Keratinocyte (primary cell): ENCODE measurements around the gene MBLAC1. TPM values are rescaled to one million over a fixed set of nuclear protein-coding genes. Genes with fewer than 3 reads are reported as not detected.

Experiments used
- DNase-seq: peaks from one replicate; pipeline ENCODE4 v3.0.0-alpha.2; 2011; ENCODE audit warnings: low read depth, missing footprints, low spot score
- FAIRE-seq: peaks from 2 replicates; lab custom pipeline; 2011; peaks lifted over from hg19 to GRCh38; lab: Jason Lieb, UNC
- H2AFZ ChIP-seq: 2 replicates; pipeline ENCODE4 v1.6.0; 2012; ENCODE audit warnings: low read length, control low read depth, inconsistent platforms; ENCODE audit not compliant: control insufficient read depth
- H3K27ac ChIP-seq: 2 replicates; pipeline ENCODE4 v1.5.1; 2011; ENCODE audit warnings: low read length; ENCODE audit not compliant: control insufficient read depth, insufficient read depth
- H3K27me3 ChIP-seq: 3 replicates; pipeline ENCODE4 v1.6.0; 2011; ENCODE audit warnings: low read length; ENCODE audit not compliant: control insufficient read depth, insufficient read depth; ENCODE audit errors: extremely low read depth
- H3K36me3 ChIP-seq, 2 experiments: 2 replicates in 1 of 2; 3 replicates in 1 of 2; pipeline ENCODE4 v1.5.1; 2011; ENCODE audit warnings: low read length in 2 of 2, mild to moderate bottlenecking in 1 of 2; ENCODE audit not compliant: control insufficient read depth in 2 of 2, insufficient read depth in 2 of 2; ENCODE audit errors: extremely low read depth in 1 of 2
- H3K4me1 ChIP-seq: 3 replicates; pipeline ENCODE4 v1.5.1; 2011; ENCODE audit warnings: low read length; ENCODE audit not compliant: control insufficient read depth, insufficient read depth; ENCODE audit errors: extremely low read depth
- H3K4me2 ChIP-seq: 3 replicates; pipeline ENCODE4 v1.6.0; 2011; ENCODE audit warnings: low read depth, low read length; ENCODE audit not compliant: control insufficient read depth, insufficient read depth; ENCODE audit errors: extremely low read depth
- H3K4me3 ChIP-seq, 3 experiments: fragments of 200-600 bp in 1 of 3; sonication (generic) in 1 of 3; 2 replicates in 2 of 3; 3 replicates in 1 of 3; pipeline ENCODE4 v1.5.1; 2011 to 2016; ENCODE audit warnings: low read length in 3 of 3, mild to moderate bottlenecking in 3 of 3, control low read depth in 2 of 3, inconsistent platforms in 1 of 3, low read depth in 1 of 3, mixed read lengths in 1 of 3, mixed run types in 1 of 3, moderate library complexity in 1 of 3; ENCODE audit not compliant: control insufficient read depth in 2 of 3, insufficient read depth in 2 of 3; ENCODE audit errors: extremely low read depth in 1 of 3
- H3K79me2 ChIP-seq: 2 replicates; pipeline ENCODE4 v1.6.0; 2012; ENCODE audit warnings: low read length; ENCODE audit not compliant: control insufficient read depth, insufficient read depth
- H3K9ac ChIP-seq: 3 replicates; pipeline ENCODE4 v1.6.0; 2011; ENCODE audit warnings: low read length; ENCODE audit not compliant: control insufficient read depth, insufficient read depth; ENCODE audit errors: extremely low read depth
- H3K9me1 ChIP-seq: 3 replicates; pipeline ENCODE4 v1.6.0; 2011; ENCODE audit warnings: low read length; ENCODE audit not compliant: control insufficient read depth, insufficient read depth; ENCODE audit errors: extremely low read depth
- H3K9me3 ChIP-seq: 2 replicates; pipeline ENCODE4 v1.5.1; 2012; ENCODE audit warnings: low read depth, low read length; ENCODE audit not compliant: control insufficient read depth
- H4K20me1 ChIP-seq: 3 replicates; pipeline ENCODE4 v1.6.0; 2011; ENCODE audit warnings: low read length; ENCODE audit not compliant: control insufficient read depth, insufficient read depth; ENCODE audit errors: extremely low read depth
- EZH2 ChIP-seq: IDR thresholded peaks from one replicate; pipeline ENCODE4 v1.6.1; 2012; ENCODE audit warnings: inconsistent platforms, mild to moderate bottlenecking, low read length, moderate library complexity
- dilution Hi-C: fragments of 300-500 bp; cut with MboI; formaldehyde crosslinking; loops from one replicate; pipeline ENCODE4 v1.7.0; 2020; ENCODE audit warnings: low sequenced_read_pairs; ENCODE audit not compliant: extremely low pct_ligation_motif_present
- polyA plus RNA-seq, 5 experiments: library from polyadenylated mRNA; depleted of rRNA in 3 of 5; stranded (reverse) in 3 of 5; stranded (forward) in 1 of 5; unstranded in 1 of 5; fragments of >200 nt; gene quantifications; 1 replicate in 1 of 5; 2 replicates in 3 of 5; 3 replicates in 1 of 5; pipeline versions ENCODE4 v1.2.1 to v1.2.3, GENCODE V29; 2011 to 2012; ENCODE audit warnings: missing spikeins in 2 of 5, low read depth in 1 of 5, low replicate concordance in 1 of 5
- TF ChIP-seq, protein P1 (sequence below), 3 experiments: IDR thresholded peaks in 1 of 3; conservative IDR thresholded peaks in 1 of 3; optimal IDR thresholded peaks in 1 of 3; 2 replicates in 2 of 3; 3 replicates in 1 of 3; pipeline versions ENCODE3 to v1.5.1; 2011; ENCODE audit warnings: low read length in 3 of 3, mild to moderate bottlenecking in 3 of 3, moderate library complexity in 2 of 3, control low read depth in 1 of 3, inconsistent platforms in 1 of 3; ENCODE audit not compliant: insufficient read depth in 2 of 3; ENCODE audit errors: extremely low read depth in 1 of 3

Gene MBLAC1
- polyA plus RNA-seq, 1 donor (not counting 4 experiments of a cell fraction or from before 2014, with no cell fraction given) = 0.21 TPM

DNA sequence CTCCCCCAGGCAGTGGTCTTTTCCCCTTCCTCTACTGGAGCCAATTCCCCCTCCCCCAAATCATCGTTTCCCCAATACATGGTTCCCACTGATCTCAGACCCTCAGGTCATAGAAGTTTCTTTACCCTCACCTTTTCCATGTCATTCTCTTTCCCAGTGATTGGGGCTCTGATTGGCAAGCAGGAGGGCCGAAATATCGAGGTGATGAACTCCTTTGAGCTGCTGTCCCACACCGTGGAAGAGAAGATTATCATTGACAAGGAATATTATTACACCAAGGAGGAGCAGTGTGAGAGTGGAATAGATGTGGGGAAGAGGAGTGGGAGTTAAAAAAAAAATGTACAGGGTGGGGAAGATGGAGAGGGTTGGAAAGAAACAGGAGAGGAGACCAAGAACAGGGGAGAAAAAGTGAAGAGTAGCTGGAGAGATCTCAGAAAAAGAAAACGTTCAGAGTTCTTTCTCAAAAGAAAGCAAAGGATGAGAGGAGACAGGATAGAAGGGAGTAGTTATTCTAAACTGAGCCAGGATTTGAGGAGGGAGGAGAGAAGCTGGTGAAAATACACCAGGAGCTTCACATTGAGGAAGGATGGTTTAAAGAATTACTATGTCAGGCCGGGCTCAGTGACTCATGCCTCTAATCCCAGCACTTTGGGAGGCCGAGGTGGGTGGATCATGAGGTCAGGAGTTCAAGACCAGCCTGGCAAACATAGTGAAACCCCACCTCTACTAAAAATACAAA is 37.1 kb upstream of the MBLAC1 start:
- TF ChIP-seq, protein P1, sequence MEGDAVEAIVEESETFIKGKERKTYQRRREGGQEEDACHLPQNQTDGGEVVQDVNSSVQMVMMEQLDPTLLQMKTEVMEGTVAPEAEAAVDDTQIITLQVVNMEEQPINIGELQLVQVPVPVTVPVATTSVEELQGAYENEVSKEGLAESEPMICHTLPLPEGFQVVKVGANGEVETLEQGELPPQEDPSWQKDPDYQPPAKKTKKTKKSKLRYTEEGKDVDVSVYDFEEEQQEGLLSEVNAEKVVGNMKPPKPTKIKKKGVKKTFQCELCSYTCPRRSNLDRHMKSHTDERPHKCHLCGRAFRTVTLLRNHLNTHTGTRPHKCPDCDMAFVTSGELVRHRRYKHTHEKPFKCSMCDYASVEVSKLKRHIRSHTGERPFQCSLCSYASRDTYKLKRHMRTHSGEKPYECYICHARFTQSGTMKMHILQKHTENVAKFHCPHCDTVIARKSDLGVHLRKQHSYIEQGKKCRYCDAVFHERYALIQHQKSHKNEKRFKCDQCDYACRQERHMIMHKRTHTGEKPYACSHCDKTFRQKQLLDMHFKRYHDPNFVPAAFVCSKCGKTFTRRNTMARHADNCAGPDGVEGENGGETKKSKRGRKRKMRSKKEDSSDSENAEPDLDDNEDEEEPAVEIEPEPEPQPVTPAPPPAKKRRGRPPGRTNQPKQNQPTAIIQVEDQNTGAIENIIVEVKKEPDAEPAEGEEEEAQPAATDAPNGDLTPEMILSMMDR (optimal IDR thresholded peaks at IDR 0.05 in 1 of 3, IDR thresholded peaks at IDR 0.05 in 1 of 3, conservative IDR thresholded peaks at IDR 0.05 in 1 of 3; ENCODE audit: extremely low read depth in 1 of 3, insufficient read depth in 2 of 3, low read length in 3 of 3) = no peak
- no peak for TF ChIP-seq EZH2
- Histone ChIP-seq H3K27me3 (no peaks in the 10 kb centered on the region), H3K36me3 (peaks cover 30 to 39% of the 10 kb centered on the region in 2 experiments), H4K20me1 (no peaks in the 10 kb centered on the region), H3K4me2 (peak overlapping the region; percentile 82), H3K9ac (peak overlapping the region; percentile 90), H3K4me1 (peaks cover 27% of the 10 kb centered on the region), H3K9me1 (no peaks in the 10 kb centered on the region), H3K79me2 (peaks cover 19% of the 10 kb centered on the region), H3K9me3 (no peaks in the 10 kb centered on the region), H2AFZ (peak overlapping the region; percentile 90), H3K27ac (peak overlapping the region; percentile 85), H3K4me3 (peak overlapping the region; percentile 84 to 95 (median 89))
- FAIRE-seq (no peak), DNase-seq (no peak)
- dilution Hi-C loops = no loop called here

DNA sequence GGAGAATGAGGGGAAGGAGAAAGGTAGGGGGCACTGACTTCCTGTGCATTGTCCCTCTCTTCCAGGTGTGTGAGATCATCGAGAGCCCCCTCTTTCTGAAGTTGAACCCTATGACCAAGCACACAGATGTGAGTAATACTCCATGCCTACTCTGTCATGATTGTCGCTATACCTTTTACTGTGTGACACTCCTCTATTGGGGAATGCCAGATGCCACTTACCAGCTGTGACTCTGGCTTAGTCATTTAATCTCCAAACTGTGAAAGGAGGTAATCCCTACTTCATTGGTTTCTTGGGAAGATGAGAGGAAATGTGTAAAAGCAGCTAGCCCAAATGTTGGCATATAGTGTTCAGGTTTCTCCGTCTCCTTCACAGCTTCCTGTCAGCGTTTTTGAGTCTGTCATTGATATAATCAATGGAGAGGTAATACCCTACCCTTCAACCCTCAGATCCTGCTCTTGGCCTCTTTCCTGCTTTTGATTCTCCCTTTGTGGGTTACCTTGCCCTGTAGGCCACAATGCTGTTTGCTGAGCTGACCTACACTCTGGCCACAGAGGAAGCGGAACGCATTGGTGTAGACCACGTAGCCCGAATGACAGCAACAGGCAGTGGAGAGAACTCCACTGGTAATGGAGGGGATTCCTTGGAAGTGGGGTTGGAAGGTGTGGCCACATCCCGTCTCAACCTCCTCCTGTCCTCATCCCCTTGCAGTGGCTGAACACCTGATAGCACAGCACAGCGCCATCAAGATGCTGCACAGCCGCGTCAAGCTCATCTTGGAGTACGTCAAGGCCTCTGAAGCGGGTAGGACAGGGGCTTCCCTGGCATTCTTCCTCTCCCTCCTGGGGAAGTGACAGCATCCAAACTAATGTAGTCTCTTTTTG is 36.0 kb upstream of the MBLAC1 start:
- dilution Hi-C loops = no loop called here
- peaks cover 19% of the 10 kb centered on the region for H3K79me2 ChIP-seq
- H3K4me1 ChIP-seq = peaks cover 27% of the 10 kb centered on the region
- TF ChIP-seq, protein P1 (optimal IDR thresholded peaks at IDR 0.05 in 1 of 3, IDR thresholded peaks at IDR 0.05 in 1 of 3, conservative IDR thresholded peaks at IDR 0.05 in 1 of 3; ENCODE audit: extremely low read depth in 1 of 3, insufficient read depth in 2 of 3, low read length in 3 of 3) = no peak
- no peak for TF ChIP-seq EZH2
- peaks cover 35 to 49% of the 10 kb centered on the region in 2 experiments for H3K36me3 ChIP-seq
- no peak for FAIRE-seq
- H3K27ac ChIP-seq = no peak overlapping the region
- H4K20me1 ChIP-seq = no peaks in the 10 kb centered on the region
- H3K9me3 ChIP-seq = no peaks in the 10 kb centered on the region
- H3K9ac ChIP-seq = no peak overlapping the region
- no peaks in the 10 kb centered on the region for H3K9me1 ChIP-seq
- DNase-seq = no peak
- H3K4me2 ChIP-seq = no peak overlapping the region
- H3K27me3 ChIP-seq = no peaks in the 10 kb centered on the region
- H3K4me3 ChIP-seq = no peak overlapping the region
- H2AFZ ChIP-seq = no peak overlapping the region
